MM.1S (cell line): ENCODE measurements around the gene SLC37A3.

Experiments used
- EZH2phosphoT487 ChIP-seq: fragments of 300-600 bp; sonication (generic); IDR thresholded peaks from 2 replicates; pipeline ENCODE4 v1.6.1; 2018; ENCODE audit warnings: antibody characterized with exemption, low read length
- TF ChIP-seq, protein P1 (sequence below): fragments of 300-600 bp; sonication (generic); IDR thresholded peaks from 2 replicates; pipeline ENCODE4 v1.5.1; 2016; ENCODE audit warnings: antibody characterized with exemption, low read length, mixed read lengths

DNA sequence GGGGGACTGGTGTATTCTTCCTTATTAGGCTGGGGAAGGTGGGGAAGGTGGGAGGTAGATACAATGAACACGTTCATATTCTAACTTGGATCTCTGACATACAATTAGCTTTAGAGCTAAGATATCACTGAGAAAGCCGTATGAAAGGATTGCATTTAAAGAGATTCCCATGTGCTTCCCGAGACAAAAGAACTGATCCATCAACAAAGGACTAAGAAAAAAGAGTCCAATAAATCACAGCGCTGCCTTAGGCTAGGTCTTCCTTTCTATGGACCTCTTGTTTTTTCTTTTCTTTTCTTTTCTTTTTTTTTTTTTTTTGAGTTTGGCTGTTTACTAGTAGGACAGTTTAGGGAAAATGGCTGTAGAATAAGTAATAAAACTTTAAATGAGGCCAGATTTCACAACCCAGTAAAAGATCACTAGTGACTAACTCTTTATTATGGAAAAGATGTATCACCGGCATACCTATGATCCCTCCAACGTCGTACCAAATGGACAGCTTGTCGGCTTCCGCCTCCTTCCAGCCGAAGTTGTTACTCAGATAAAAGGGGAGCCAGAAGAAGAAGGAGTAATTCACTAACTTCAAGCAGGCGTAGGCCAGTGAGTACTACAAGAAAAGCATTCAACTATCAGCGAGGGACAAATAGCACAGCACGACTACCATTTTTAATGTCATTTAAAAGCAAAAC, 50.0 kb downstream of the SLC37A3 start:
- TF ChIP-seq, protein P1, sequence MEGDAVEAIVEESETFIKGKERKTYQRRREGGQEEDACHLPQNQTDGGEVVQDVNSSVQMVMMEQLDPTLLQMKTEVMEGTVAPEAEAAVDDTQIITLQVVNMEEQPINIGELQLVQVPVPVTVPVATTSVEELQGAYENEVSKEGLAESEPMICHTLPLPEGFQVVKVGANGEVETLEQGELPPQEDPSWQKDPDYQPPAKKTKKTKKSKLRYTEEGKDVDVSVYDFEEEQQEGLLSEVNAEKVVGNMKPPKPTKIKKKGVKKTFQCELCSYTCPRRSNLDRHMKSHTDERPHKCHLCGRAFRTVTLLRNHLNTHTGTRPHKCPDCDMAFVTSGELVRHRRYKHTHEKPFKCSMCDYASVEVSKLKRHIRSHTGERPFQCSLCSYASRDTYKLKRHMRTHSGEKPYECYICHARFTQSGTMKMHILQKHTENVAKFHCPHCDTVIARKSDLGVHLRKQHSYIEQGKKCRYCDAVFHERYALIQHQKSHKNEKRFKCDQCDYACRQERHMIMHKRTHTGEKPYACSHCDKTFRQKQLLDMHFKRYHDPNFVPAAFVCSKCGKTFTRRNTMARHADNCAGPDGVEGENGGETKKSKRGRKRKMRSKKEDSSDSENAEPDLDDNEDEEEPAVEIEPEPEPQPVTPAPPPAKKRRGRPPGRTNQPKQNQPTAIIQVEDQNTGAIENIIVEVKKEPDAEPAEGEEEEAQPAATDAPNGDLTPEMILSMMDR: no peak
- TF ChIP-seq EZH2phosphoT487: no peak
